Upper lobe of left lung (tissue), 4 donors: ENCODE data around the gene SETBP1.

Source experiments
- CTCF ChIP-seq, 6 experiments: fragments of 450-650 bp in 4 of 6; fragments of 200-600 bp in 2 of 6; sonication (generic) in 2 of 6; IDR thresholded peaks; one replicate each; pipeline ENCODE4 v1.5.1; 2016 to 2019; ENCODE audit warnings: antibody characterized with exemption in 6 of 6
- EP300 ChIP-seq, 4 donors: sonication (generic); formaldehyde crosslinking; IDR thresholded peaks; one replicate each; pipeline ENCODE4 v1.5.1; 2017; ENCODE audit warnings: antibody characterized with exemption in 4 of 4, control low read depth in 2 of 4
- POLR2A ChIP-seq, 4 donors: fragments of 450-650 bp; IDR thresholded peaks; one replicate each; pipeline ENCODE4 v1.5.1; 2016 to 2017; ENCODE audit warnings: antibody characterized with exemption in 4 of 4, mild to moderate bottlenecking in 2 of 4
- POLR2AphosphoS5 ChIP-seq, 2 donors: sonication (generic); formaldehyde crosslinking; IDR thresholded peaks; one replicate each; pipeline ENCODE4 v1.5.1; 2017; ENCODE audit warnings: antibody characterized with exemption in 2 of 2

DNA sequence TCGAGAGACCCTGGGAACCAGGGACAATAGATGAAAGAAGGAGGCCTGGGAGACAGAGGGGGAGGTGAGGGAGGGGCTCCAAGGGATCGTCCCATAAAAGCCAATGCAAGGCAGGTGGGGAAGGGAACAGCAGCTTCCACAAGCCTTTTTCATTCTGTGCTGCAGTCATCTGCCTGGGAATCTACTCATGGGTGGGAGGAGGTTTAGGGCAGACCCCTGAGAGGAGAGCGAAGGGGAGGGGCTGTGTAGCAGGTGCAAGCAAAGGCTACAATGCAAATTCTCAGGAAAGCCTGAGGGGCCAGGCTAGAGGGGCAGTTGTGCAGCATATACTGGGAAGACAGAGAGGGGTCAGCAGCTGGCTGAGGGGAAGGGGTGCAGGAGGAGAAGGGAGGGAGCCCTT, 135.4 kb downstream of the SETBP1 start:
- no peak for TF ChIP-seq POLR2A (IDR thresholded peaks at IDR 0.05)
- TF ChIP-seq CTCF (IDR thresholded peaks at IDR 0.05): no peak
- no peak for TF ChIP-seq POLR2AphosphoS5 (IDR thresholded peaks at IDR 0.05)
- no peak for TF ChIP-seq EP300 (IDR thresholded peaks at IDR 0.05)
